ENCODE results near the gene ZNF106. TPM values are rescaled to one million over a fixed set of nuclear protein-coding genes. Genes with fewer than 3 reads are reported as not detected.
A peak's percentile ranks its signal among the peaks of the same experiment; 100 is the strongest.

Gene ZNF106
- total and polyA plus RNA-seq, 2 of the 4 experiments (the other 2 are of a cell fraction), result 19.2 to 87.5 TPM

DNA sequence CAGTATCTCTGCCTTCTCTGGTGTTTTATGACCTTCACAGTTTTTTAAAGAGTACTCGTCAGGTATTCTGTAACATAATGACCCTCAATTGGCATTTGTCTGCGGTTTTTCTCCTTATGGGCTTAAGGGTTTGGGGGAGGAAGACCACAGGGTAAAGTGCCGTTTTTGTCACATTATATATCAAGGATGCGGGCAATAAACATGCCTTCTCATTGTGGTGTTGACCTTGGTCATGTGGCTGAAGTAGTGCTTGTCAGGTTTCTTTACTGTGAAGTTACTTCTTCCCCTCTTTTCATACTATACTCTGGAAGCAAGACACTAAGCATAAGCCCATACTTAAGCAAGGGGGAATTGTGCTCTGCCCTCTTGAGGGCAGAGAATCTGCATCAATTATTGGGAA is 115.0 kb downstream of the ZNF106 start:
- Histone ChIP-seq H3K27ac (ENCODE audit: insufficient read depth, low read length) (no peak overlapping the region), H3K27me3 (ENCODE audit: control insufficient read depth, insufficient read depth, low read length) (no peaks in the 10 kb centered on the region), H2BK20ac (ENCODE audit: low read depth, low read length) (no peak overlapping the region), H4K20me1 (ENCODE audit: insufficient read depth, low read length) (no peaks in the 10 kb centered on the region), H3K14ac (replicated peaks; ENCODE audit: low read depth, low read length) (no peak overlapping the region), H2BK15ac (ENCODE audit: low read depth, low read length) (no peak overlapping the region), H3K79me1 (ENCODE audit: low read depth in 1 of 2, low read length in 2 of 2) (no peaks in the 10 kb centered on the region), H3K4me1 (ENCODE audit: control insufficient read depth, insufficient read depth, low read length) (0 out of 2 replicates have a peak, but pooled peaks cover 2% of the 10 kb centered on the region), H4K8ac (ENCODE audit: low read depth in 2 of 2, low read length in 2 of 2) (no peak overlapping the region), H2AK9ac (replicated peaks; ENCODE audit: low read depth, low read length, poor library complexity) (no peak overlapping the region), H2BK120ac (ENCODE audit: low read depth, low read length) (peak overlapping the region; percentile 27; the same call in 1 of the 2 replicates), H3K4me2 (ENCODE audit: low read depth, low read length) (no peak overlapping the region), H2BK5ac (ENCODE audit: low read depth, low read length, poor library complexity, severe bottlenecking) (no peak overlapping the region), H3K36me3 (ENCODE audit: control insufficient read depth, insufficient read depth, low read length) (no peaks in the 10 kb centered on the region), H3K4me3 (ENCODE audit: insufficient read depth, low read depth, low read length) (no peak overlapping the region), H3K18ac (ENCODE audit: low read depth, low read length) (no peak overlapping the region), H3K23ac (ENCODE audit: low read depth, low read length) (no peak overlapping the region), H3K9ac (ENCODE audit: low read depth, low read length) (no peak overlapping the region), H3K9me1 (ENCODE audit: insufficient read depth, low read length) (no peaks in the 10 kb centered on the region; the same call in 1 of the 2 replicates), H3K4ac (ENCODE audit: low read depth, low read length) (no peak overlapping the region), H3K9me3 (ENCODE audit: control insufficient read depth, insufficient read depth, low read length) (peaks cover 5% of the 10 kb centered on the region), H2AK5ac (ENCODE audit: low read depth, low read length) (no peak overlapping the region), H2AFZ (replicated peaks; ENCODE audit: low read length, poor library complexity) (no peak overlapping the region), H4K5ac (ENCODE audit: low read depth, low read length) (no peak overlapping the region), H4K91ac (ENCODE audit: insufficient read depth, low read depth, low read length) (no peak overlapping the region), H3K56ac (ENCODE audit: extremely low read depth, insufficient read depth, low read length) (no peak overlapping the region)
- CTCF ChIA-PET, result interaction anchor here (1.4 kb wide), 1 partner anchor 9 kb away, joined by 5 read pairs; no protein-coding TSS in a partner anchor
- dilution Hi-C loops (cut with HindIII; ENCODE audit: low sequenced_read_pairs, unreplicated experiment) (no loop called here), in situ Hi-C loops (cut with MboI; ENCODE audit: low sequenced_read_pairs) (loop anchor here (5.0 kb wide), 1 partner anchor 99 kb away; no protein-coding TSS in a partner anchor), intact Hi-C loops (cut with micrococcal nuclease) (no loop called here)
- DNase-seq, result no peak
- POLR2A ChIA-PET (ENCODE audit: unreplicated experiment), result no interaction called here
- no peak for TF ChIP-seq USF2 (IDR thresholded peaks at IDR 0.05; ENCODE audit: low read depth, low read length)
- TF ChIP-seq MAFK (IDR thresholded peaks at IDR 0.05; ENCODE audit: low read depth, low read length), result no peak
- TF ChIP-seq SMC3 (IDR thresholded peaks at IDR 0.05; ENCODE audit: low read depth, low read length), result no peak
- WGBS, 2 experiments (ENCODE audit: extremely low coverage in 2 of 2, insufficient read length in 1 of 2), result no CpG with 5 or more reads among the region's 4 CpGs
- no peak for ATAC-seq (ENCODE audit: low read depth)
- no TSS peak for BruUV-seq (replicated peaks)
